GM19023 (cell line): Measurements from ENCODE around the gene ARID1A.
A peak's percentile ranks its signal among the peaks of the same experiment; 100 is the strongest.
"Not testable (repeated sequence)": the region's sequence is repeated elsewhere in the genome, so short reads cannot be mapped to it uniquely, and the experiment has no call there.

Experiments
- ATAC-seq: cut with Tn5 transposase; IDR thresholded peaks from one replicate; pipeline ENCODE4 v1.9.1; 2021; ENCODE audit warnings: mild to moderate bottlenecking, moderate library complexity; ENCODE audit not compliant: unreplicated experiment

ARID1A gene

GRCh38 chr1:26787381-26787705 lies 91.5 kb downstream of the ARID1A start:
- ATAC-seq = peak; percentile 47

- peak; percentile 70 for ATAC-seq
Observed at GRCh38 chr1:26787706-26788514, 92.1 kb downstream of the ARID1A start, which contains the start of gene PIGV. PIGV (plus strand) TSS chr1:26787950; CDS start chr1:26790816, 2,866 bp downstream.

DNA sequence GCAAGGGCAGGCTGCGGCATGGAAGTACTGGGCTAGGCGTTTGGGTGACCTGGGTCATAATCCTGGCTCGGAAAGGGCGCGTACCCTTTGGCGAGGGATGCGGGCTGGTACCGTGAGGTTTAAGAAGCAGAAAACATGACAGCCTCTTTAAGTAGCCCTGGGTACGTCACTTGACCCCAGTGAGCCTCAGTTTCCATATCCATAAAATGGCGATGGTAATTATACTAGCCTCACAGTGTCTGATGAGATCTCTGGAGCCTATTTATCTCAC lies 92.6 kb downstream of the ARID1A start:
- no peak for ATAC-seq

DNA sequence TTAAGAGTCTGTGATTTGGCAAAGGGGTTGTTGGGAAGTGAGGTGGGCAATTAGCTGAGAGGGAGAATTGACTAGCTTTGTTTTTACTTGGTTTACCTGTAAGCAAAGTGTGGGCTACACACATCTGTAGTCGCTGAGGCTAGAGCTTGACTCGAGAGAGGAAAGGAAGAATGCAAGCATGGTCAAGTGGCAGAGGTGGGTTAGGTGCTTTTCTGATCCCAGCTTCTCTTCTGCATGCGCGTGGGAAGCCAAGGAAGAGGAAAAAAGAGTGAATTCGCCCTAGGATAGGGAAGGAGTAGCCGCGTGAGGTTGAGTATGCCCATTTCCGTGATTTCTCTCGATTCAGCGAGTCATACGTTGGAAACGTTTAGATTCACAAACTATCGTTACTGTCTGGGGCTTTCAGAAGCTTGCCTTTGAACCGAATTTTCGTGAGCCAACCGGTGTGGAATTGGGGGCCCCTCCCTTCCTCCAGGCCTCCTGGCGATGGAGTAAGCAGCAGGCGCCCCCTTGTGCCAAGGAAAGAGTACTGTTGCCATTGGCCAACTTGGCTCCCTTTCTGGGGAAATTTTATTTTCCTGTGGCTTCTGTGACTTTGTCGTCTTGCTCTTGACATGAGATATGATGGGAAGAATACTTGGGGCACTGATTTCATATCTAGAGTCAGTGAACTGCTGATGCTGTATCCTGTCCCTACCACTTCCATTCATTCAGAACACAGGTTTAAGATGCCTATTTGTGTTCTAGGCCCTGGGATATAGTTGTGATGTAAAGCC lies 93.2 kb downstream of the ARID1A start:
- no peak for ATAC-seq

DNA sequence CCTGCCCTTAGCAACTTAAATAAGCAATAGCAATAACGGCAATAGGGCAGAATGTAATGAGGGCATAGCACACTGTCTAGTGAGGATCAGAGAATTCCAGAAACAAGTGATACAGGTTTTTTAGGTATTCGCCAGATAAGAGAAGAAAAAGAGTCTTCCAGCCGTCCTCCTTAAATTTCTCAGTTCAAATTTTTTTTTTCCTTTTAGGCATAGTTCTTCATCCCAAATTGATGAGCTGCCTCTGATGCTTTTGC lies 93.7 kb downstream of the ARID1A start:
- no peak for ATAC-seq

DNA sequence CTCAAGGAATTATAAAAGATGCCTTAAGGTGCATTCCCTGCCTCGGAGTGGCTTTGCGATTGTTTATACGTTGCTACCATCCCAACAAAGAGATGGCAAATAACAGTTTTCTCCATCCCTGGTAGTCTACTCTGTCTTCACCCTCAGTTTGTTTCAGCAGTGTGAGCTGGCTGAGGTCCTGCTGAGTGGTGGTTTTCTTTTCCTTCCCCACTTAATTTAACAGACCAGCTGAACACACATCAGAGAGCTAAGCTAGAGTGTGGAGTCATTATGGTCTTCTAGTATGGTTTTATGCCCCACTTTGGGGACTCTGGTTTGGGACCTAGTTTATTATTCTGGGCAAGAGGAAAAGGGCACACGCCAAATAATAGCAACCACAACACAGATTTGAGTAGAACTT lies 94.1 kb downstream of the ARID1A start:
- ATAC-seq = no peak

GRCh38 chr1:26790551-26790953 lies 94.7 kb downstream of the ARID1A start:
- ATAC-seq = no peak

DNA sequence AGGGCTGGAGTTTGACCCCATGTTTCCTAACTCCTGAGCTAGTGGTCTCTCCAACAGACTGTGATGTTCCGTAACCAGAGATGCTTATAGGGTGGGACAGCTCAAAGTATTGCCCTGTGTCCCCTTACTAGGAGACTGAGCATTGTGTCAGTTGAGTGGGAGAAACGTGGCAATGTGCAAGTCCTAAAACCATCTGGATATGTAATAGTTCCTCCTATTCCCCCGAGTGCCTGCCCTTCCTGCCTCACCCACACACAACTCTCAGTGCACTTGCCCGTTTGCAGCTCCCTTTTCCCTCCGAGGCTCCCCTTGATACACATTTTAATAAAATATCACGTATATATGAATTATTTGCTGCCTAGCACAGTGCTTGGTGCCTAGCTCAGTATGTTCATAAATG lies 95.3 kb downstream of the ARID1A start:
- ATAC-seq = no peak

DNA sequence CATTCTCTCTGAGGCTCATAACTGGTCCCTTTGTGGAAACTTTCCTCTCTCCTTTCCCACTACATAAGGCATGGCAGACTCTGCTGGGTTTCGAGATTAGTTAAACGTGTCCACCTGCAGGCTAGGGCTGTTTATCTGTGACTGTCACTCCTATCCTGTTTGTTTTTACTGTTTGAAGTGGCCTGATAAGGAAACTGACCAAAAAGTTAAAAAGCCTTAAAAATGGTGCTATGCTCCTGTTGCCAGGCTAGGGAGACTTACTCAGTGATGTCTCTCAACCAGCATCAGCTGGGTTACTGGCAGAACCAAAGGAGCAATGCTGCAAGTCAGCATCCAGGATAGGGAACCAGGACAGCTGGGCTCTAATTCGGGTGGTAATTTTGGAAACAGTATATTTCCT lies 95.8 kb downstream of the ARID1A start:
- no peak for ATAC-seq

DNA sequence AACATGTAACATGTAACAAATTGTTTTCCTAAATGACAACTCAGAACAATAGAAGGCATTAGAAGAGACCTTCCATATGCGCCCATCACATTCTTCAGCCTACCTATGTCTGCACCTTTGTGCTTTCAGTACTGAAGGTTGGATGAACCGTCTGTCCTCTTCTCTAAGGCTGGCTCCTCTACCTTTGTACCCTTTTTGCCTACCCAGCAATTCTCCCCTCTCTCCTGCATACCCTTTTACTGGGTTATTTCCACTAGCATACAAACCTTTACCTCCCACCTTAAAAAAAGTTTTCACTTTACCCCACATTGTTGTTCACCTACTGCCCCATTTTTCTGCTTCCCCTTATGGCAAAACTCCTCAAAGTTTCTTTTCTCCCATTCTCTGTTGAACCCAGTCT lies 97.1 kb downstream of the ARID1A start:
- no peak for ATAC-seq

DNA sequence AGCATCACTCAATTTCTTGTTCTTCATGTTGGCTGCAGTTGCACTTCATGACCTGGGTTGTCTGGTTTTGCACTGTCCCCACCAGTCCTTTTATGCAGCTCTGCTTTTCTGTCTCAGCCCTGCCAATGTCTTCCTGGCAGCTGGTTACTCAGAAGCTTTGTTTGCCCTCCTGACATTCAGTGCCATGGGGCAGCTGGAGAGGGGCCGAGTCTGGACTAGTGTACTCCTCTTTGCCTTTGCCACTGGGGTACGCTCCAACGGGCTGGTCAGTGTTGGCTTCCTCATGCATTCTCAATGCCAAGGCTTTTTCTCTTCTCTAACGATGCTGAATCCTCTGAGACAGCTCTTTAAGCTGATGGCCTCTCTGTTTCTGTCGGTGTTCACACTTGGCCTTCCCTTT lies 98.6 kb downstream of the ARID1A start:
- ATAC-seq = no peak

DNA sequence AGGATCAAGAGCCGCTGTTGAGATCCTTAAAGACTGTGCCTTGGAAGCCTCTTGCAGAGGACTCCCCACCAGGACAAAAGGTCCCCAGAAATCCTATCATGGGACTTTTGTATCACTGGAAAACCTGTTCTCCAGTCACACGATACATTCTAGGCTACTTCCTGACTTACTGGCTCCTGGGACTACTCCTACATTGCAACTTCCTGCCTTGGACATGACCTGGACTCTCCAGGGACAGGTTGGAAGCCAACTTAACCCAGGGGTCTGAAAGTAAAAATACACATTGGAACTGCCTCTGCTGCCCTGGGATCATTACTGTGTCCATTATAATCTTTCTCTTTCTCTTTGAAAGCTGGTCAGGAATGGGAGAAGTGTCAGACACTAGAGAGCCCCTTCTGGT lies 101.8 kb downstream of the ARID1A start:
- no peak for ATAC-seq

GRCh38 chr1:26799479-26800142 lies 103.8 kb downstream of the ARID1A start:
- no peak for ATAC-seq

- ATAC-seq = not testable (repeated sequence)
Observed at GRCh38 chr1:26803932-26804331, 108.1 kb downstream of the ARID1A start.

- not testable (repeated sequence) for ATAC-seq
Observed at GRCh38 chr1:26810105-26810504, 114.3 kb downstream of the ARID1A start.

DNA sequence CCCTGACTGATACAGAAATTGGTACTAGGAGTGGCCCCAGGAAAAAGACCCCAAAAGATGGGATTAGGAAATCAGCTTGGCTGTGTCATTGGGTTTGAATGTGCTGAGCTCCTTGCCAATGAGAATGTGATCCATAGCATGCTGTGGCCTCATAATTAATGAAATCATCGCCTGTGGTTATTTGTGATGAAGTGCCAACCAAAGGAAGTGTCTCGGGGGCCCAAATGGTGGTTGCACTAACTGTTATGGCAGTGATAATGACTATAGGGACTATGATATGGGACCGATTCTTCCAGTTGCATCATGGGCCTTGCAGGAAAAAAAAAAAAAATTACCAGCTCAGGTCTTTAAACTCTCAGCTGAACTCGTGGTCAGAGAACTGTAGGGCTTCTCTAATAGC lies 115.2 kb downstream of the ARID1A start:
- no peak for ATAC-seq

- no peak for ATAC-seq
Observed at GRCh38 chr1:26811708-26812107, 115.9 kb downstream of the ARID1A start.

GRCh38 chr1:26814377-26814776 lies 118.6 kb downstream of the ARID1A start:
- no peak for ATAC-seq

- ATAC-seq = no peak
Observed at GRCh38 chr1:26814893-26815292, 119.1 kb downstream of the ARID1A start.

GRCh38 chr1:26820784-26821269 lies 125.0 kb downstream of the ARID1A start:
- no peak for ATAC-seq

GRCh38 chr1:26822737-26823395 lies 127.1 kb downstream of the ARID1A start:
- ATAC-seq = no peak

- no peak for ATAC-seq
Observed at GRCh38 chr1:26824731-26825130, 128.9 kb downstream of the ARID1A start.
